SK-N-SH (cell line): ENCODE results near the gene SLC66A1.

Experiments
- CHD2 ChIP-seq: fragments of 150-350 bp; IDR thresholded peaks from 2 replicates; pipeline ENCODE4 v1.6.1; 2018; ENCODE audit warnings: low read length; ENCODE audit not compliant: partially characterized antibody
- EP300 ChIP-seq, 2 experiments: IDR thresholded peaks; 2 replicates each; pipeline versions ENCODE4 v1.4.0 to v1.6.1; 2012; ENCODE audit warnings: borderline replicate concordance in 1 of 2, low read depth in 1 of 2, low read length in 1 of 2
- POLR2AphosphoS5 ChIP-seq: IDR thresholded peaks from 2 replicates; pipeline ENCODE4 v1.6.1; 2012; ENCODE audit warnings: low read depth, low read length
- RFX5 ChIP-seq: IDR thresholded peaks from 2 replicates; pipeline ENCODE4 v1.6.1; 2012; ENCODE audit warnings: mild to moderate bottlenecking, improper control_type of control experiment, low read length
- RXRA ChIP-seq: IDR thresholded peaks from 2 replicates; pipeline ENCODE4 v1.4.0; 2012; ENCODE audit warnings: low read depth, mild to moderate bottlenecking, borderline replicate concordance
- SIN3A ChIP-seq: IDR thresholded peaks from 2 replicates; pipeline ENCODE4 v1.6.1; 2012; ENCODE audit warnings: low read depth, mild to moderate bottlenecking, low read length, moderate library complexity, borderline replicate concordance
- TAF1 ChIP-seq: IDR thresholded peaks from 2 replicates; pipeline ENCODE4 v1.6.1; 2012; ENCODE audit warnings: low read depth, mild to moderate bottlenecking, low read length, moderate library complexity, borderline replicate concordance
- TCF12 ChIP-seq: IDR thresholded peaks from 2 replicates; pipeline ENCODE4 v1.4.0; 2012
- YY1 ChIP-seq: IDR thresholded peaks from 2 replicates; pipeline ENCODE4 v1.4.0; 2012; ENCODE audit warnings: low read depth, mild to moderate bottlenecking
- TF ChIP-seq, protein P1 (sequence below): fragments of 150-350 bp; IDR thresholded peaks from 2 replicates; pipeline ENCODE4 v1.6.1; 2016; ENCODE audit warnings: mild to moderate bottlenecking, low read depth, low read length
- TF ChIP-seq, protein P2 (sequence below): fragments of 200-600 bp; sonication (generic); IDR thresholded peaks from 2 replicates; pipeline ENCODE4 v1.6.1; 2017; ENCODE audit warnings: antibody characterized with exemption, mild to moderate bottlenecking, moderate library complexity
- TF ChIP-seq, protein P3 (sequence below): fragments of 150-350 bp; IDR thresholded peaks from 2 replicates; pipeline ENCODE4 v1.6.1; 2017; ENCODE audit warnings: antibody characterized with exemption, low read length, low read depth, borderline replicate concordance
- TF ChIP-seq, protein P4 (sequence below): IDR thresholded peaks from 2 replicates; pipeline ENCODE4 v1.4.0; 2012; ENCODE audit warnings: low read depth
- TF ChIP-seq, protein P5 (sequence below): IDR thresholded peaks from 2 replicates; pipeline ENCODE4 v1.4.0; 2012; ENCODE audit warnings: low read depth, borderline replicate concordance

DNA sequence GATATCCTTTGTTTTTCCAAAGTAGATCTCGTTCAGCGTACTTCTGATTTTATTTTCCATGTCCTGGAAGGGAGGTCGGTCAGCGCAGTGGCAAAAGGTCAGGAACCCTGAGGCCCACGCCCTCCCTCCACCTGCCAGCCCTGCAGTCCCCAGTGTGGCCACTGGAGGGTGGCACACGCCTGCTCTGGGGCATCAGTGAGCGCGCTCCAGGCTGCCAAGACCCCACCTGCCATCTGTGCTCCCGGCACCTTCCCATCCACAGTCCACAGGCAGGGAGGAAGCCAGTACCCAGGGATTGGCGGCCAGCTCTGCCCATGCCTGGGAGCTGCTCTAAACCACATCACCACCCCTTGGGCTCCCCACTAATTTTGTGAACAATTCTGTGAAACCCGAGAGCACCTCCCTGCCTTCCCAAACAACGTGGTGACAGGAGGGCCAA, 32.3 kb downstream of the SLC66A1 start:
- no peak for TF ChIP-seq TCF12
- TF ChIP-seq, protein P1, sequence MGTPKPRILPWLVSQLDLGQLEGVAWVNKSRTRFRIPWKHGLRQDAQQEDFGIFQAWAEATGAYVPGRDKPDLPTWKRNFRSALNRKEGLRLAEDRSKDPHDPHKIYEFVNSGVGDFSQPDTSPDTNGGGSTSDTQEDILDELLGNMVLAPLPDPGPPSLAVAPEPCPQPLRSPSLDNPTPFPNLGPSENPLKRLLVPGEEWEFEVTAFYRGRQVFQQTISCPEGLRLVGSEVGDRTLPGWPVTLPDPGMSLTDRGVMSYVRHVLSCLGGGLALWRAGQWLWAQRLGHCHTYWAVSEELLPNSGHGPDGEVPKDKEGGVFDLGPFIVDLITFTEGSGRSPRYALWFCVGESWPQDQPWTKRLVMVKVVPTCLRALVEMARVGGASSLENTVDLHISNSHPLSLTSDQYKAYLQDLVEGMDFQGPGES, result no peak
- no peak for TF ChIP-seq RFX5
- TF ChIP-seq RXRA, result no peak
- TF ChIP-seq, protein P2, sequence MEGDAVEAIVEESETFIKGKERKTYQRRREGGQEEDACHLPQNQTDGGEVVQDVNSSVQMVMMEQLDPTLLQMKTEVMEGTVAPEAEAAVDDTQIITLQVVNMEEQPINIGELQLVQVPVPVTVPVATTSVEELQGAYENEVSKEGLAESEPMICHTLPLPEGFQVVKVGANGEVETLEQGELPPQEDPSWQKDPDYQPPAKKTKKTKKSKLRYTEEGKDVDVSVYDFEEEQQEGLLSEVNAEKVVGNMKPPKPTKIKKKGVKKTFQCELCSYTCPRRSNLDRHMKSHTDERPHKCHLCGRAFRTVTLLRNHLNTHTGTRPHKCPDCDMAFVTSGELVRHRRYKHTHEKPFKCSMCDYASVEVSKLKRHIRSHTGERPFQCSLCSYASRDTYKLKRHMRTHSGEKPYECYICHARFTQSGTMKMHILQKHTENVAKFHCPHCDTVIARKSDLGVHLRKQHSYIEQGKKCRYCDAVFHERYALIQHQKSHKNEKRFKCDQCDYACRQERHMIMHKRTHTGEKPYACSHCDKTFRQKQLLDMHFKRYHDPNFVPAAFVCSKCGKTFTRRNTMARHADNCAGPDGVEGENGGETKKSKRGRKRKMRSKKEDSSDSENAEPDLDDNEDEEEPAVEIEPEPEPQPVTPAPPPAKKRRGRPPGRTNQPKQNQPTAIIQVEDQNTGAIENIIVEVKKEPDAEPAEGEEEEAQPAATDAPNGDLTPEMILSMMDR, result peak; percentile 81
- no peak for TF ChIP-seq CHD2
- TF ChIP-seq YY1, result no peak
- TF ChIP-seq, protein P3, sequence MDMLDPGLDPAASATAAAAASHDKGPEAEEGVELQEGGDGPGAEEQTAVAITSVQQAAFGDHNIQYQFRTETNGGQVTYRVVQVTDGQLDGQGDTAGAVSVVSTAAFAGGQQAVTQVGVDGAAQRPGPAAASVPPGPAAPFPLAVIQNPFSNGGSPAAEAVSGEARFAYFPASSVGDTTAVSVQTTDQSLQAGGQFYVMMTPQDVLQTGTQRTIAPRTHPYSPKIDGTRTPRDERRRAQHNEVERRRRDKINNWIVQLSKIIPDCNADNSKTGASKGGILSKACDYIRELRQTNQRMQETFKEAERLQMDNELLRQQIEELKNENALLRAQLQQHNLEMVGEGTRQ, result no peak
- TF ChIP-seq TAF1, result no peak
- TF ChIP-seq POLR2AphosphoS5, result no peak
- no peak for TF ChIP-seq EP300 (IDR thresholded peaks at IDR 0.05; ENCODE audit: borderline replicate concordance in 1 of 2, low read depth in 1 of 2, low read length in 1 of 2)
- TF ChIP-seq, protein P4, sequence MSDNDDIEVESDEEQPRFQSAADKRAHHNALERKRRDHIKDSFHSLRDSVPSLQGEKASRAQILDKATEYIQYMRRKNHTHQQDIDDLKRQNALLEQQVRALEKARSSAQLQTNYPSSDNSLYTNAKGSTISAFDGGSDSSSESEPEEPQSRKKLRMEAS, result no peak
- TF ChIP-seq, protein P5, sequence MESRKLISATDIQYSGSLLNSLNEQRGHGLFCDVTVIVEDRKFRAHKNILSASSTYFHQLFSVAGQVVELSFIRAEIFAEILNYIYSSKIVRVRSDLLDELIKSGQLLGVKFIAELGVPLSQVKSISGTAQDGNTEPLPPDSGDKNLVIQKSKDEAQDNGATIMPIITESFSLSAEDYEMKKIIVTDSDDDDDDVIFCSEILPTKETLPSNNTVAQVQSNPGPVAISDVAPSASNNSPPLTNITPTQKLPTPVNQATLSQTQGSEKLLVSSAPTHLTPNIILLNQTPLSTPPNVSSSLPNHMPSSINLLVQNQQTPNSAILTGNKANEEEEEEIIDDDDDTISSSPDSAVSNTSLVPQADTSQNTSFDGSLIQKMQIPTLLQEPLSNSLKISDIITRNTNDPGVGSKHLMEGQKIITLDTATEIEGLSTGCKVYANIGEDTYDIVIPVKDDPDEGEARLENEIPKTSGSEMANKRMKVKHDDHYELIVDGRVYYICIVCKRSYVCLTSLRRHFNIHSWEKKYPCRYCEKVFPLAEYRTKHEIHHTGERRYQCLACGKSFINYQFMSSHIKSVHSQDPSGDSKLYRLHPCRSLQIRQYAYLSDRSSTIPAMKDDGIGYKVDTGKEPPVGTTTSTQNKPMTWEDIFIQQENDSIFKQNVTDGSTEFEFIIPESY, result no peak
- TF ChIP-seq SIN3A, result no peak
